Dendritic cell treated with granulocyte-macrophage colony-stimulating factor and Interleukin-4, amounts not matched to agents 40 ng/mL and 50 ng/mL, for 4 days (primary cell): ENCODE data around the gene DTNA.

ENCODE experiments used
- H3K27ac Mint-ChIP-seq: one replicate; pipeline ENCODE4 v1.8.0; 2022; ENCODE audit warnings: mild to moderate bottlenecking, mixed read lengths
- H3K27me3 Mint-ChIP-seq: one replicate; pipeline ENCODE4 v1.8.0; 2022; ENCODE audit warnings: mild to moderate bottlenecking, mixed read lengths
- H3K36me3 Mint-ChIP-seq: one replicate; pipeline ENCODE4 v1.8.0; 2022; ENCODE audit warnings: low read depth, mixed read lengths
- H3K4me1 Mint-ChIP-seq: one replicate; pipeline ENCODE4 v1.8.0; 2022; ENCODE audit warnings: low read depth, mixed read lengths
- H3K4me3 Mint-ChIP-seq: one replicate; pipeline ENCODE4 v1.8.0; 2022; ENCODE audit warnings: mild to moderate bottlenecking, moderate library complexity, mixed read lengths
- H3K9me3 Mint-ChIP-seq: one replicate; pipeline ENCODE4 v1.8.0; 2022; ENCODE audit warnings: mixed read lengths
- intact Hi-C: fragments of 100-400 bp; cut with micrococcal nuclease; formaldehyde crosslinking; loops from one replicate; pipeline ENCODE4 v1.15.0; 2022

The DTNA gene

GRCh38 chr18:34764451-34764850 is 54.4 kb downstream of the DTNA start:
- Mint-ChIP-seq H3K36me3 (peaks cover 10% of the 10 kb centered on the region), H3K4me1 (no peaks in the 10 kb centered on the region), H3K27ac (no peak overlapping the region), H3K9me3 (no peaks in the 10 kb centered on the region), H3K27me3 (no peaks in the 10 kb centered on the region), H3K4me3 (no peak overlapping the region)
- intact Hi-C loops = no loop called here

DNA sequence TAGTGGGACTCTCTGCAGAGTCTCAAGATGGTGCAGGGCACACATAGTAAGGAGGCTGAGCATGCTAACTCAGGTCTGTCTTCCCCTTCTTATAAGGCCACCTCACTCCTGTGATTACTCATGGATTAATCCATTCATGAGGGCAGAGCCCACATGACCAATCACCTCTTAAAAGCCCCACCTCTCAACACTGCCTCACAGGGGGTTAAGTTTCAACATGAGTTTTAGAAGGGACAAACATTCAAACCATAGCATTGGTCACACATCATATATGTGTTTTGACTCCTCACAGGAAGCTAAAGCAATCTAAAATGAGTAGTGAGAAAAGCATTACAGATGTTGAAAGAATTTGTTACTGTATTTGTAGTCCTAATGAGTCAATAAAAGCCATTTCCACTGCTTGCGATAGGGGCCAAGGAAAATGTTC is 57.5 kb downstream of the DTNA start:
- no peak overlapping the region for H3K4me3 Mint-ChIP-seq
- H3K4me1 Mint-ChIP-seq = peaks cover 1% of the 10 kb centered on the region
- H3K27me3 Mint-ChIP-seq = no peaks in the 10 kb centered on the region
- H3K36me3 Mint-ChIP-seq = peaks cover 10% of the 10 kb centered on the region
- intact Hi-C loops = no loop called here
- H3K9me3 Mint-ChIP-seq = no peaks in the 10 kb centered on the region
- H3K27ac Mint-ChIP-seq = no peak overlapping the region

- no peaks in the 10 kb centered on the region for H3K27me3 Mint-ChIP-seq
- peaks cover 28% of the 10 kb centered on the region for H3K36me3 Mint-ChIP-seq
- intact Hi-C loops = no loop called here
- H3K9me3 Mint-ChIP-seq = no peaks in the 10 kb centered on the region
- H3K27ac Mint-ChIP-seq = no peak overlapping the region
- no peak overlapping the region for H3K4me3 Mint-ChIP-seq
- H3K4me1 Mint-ChIP-seq = peaks cover 16% of the 10 kb centered on the region
Measured at GRCh38 chr18:34771958-34772357, 61.9 kb downstream of the DTNA start.

DNA sequence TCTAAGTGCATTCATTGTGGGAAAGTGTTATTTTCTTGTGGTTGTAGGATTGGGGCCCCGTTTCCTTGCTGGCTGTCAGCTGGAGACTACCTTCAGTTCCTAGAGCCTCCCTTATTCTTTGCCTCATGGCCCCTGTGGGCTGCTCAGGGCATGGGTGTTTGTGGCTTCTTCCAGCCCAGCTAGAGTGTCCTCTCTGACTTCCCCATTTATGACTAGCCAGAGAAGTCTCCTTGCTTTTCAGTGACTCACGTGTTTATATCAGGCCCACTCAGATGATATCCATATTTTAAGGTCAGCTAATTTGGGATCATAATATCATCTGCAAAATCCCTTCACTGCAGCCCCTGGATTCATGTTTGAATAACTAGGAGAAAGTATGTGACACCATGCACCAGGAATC is 62.8 kb downstream of the DTNA start:
- intact Hi-C loops = no loop called here
- Mint-ChIP-seq H3K4me1 (peaks cover 16% of the 10 kb centered on the region), H3K27me3 (no peaks in the 10 kb centered on the region), H3K4me3 (no peak overlapping the region), H3K9me3 (no peaks in the 10 kb centered on the region), H3K36me3 (peaks cover 27% of the 10 kb centered on the region), H3K27ac (no peak overlapping the region)

- Mint-ChIP-seq H3K27ac (no peak overlapping the region), H3K4me3 (no peak overlapping the region), H3K9me3 (no peaks in the 10 kb centered on the region), H3K36me3 (peaks cover 22% of the 10 kb centered on the region), H3K4me1 (peaks cover 16% of the 10 kb centered on the region), H3K27me3 (no peaks in the 10 kb centered on the region)
- intact Hi-C loops = no loop called here
Measured at GRCh38 chr18:34773378-34773777, 63.3 kb downstream of the DTNA start.

- Mint-ChIP-seq H3K9me3 (no peaks in the 10 kb centered on the region), H3K36me3 (peaks cover 22% of the 10 kb centered on the region), H3K27ac (no peak overlapping the region), H3K27me3 (no peaks in the 10 kb centered on the region), H3K4me1 (peaks cover 16% of the 10 kb centered on the region), H3K4me3 (no peak overlapping the region)
- intact Hi-C loops = no loop called here
Measured at GRCh38 chr18:34773961-34774766, 64.1 kb downstream of the DTNA start.

GRCh38 chr18:34775461-34775860 is 65.4 kb downstream of the DTNA start:
- no peaks in the 10 kb centered on the region for H3K9me3 Mint-ChIP-seq
- no peak overlapping the region for H3K27ac Mint-ChIP-seq
- H3K4me3 Mint-ChIP-seq = no peak overlapping the region
- intact Hi-C loops = no loop called here
- no peaks in the 10 kb centered on the region for H3K27me3 Mint-ChIP-seq
- peaks cover 16% of the 10 kb centered on the region for H3K4me1 Mint-ChIP-seq
- H3K36me3 Mint-ChIP-seq = peaks cover 22% of the 10 kb centered on the region

GRCh38 chr18:34779112-34779511 is 69.0 kb downstream of the DTNA start:
- peaks cover 21% of the 10 kb centered on the region for H3K36me3 Mint-ChIP-seq
- H3K4me1 Mint-ChIP-seq = peaks cover 2% of the 10 kb centered on the region
- no peaks in the 10 kb centered on the region for H3K27me3 Mint-ChIP-seq
- no peak overlapping the region for H3K4me3 Mint-ChIP-seq
- H3K27ac Mint-ChIP-seq = no peak overlapping the region
- no peaks in the 10 kb centered on the region for H3K9me3 Mint-ChIP-seq
- intact Hi-C loops = no loop called here

GRCh38 chr18:34780856-34781255 is 70.8 kb downstream of the DTNA start:
- Mint-ChIP-seq H3K27me3 (no peaks in the 10 kb centered on the region), H3K4me3 (no peak overlapping the region), H3K27ac (no peak overlapping the region), H3K9me3 (no peaks in the 10 kb centered on the region), H3K4me1 (no peaks in the 10 kb centered on the region), H3K36me3 (peaks cover 12% of the 10 kb centered on the region)
- intact Hi-C loops = loop anchor here (10.0 kb wide), 1 partner anchor 1546 kb away; no protein-coding TSS in a partner anchor

GRCh38 chr18:34783501-34783900 is 73.4 kb downstream of the DTNA start:
- Mint-ChIP-seq H3K4me1 (no peaks in the 10 kb centered on the region), H3K9me3 (no peaks in the 10 kb centered on the region), H3K27ac (no peak overlapping the region), H3K4me3 (no peak overlapping the region), H3K27me3 (no peaks in the 10 kb centered on the region), H3K36me3 (no peaks in the 10 kb centered on the region)
- intact Hi-C loops = loop anchor here (10.0 kb wide), 1 partner anchor 1549 kb away; no protein-coding TSS in a partner anchor

- Mint-ChIP-seq H3K4me1 (peaks cover 4% of the 10 kb centered on the region), H3K36me3 (no peaks in the 10 kb centered on the region), H3K4me3 (no peak overlapping the region), H3K27me3 (no peaks in the 10 kb centered on the region), H3K27ac (no peak overlapping the region), H3K9me3 (no peaks in the 10 kb centered on the region)
- intact Hi-C loops = loop anchor here (10.0 kb wide), 1 partner anchor 1551 kb away; no protein-coding TSS in a partner anchor
Measured at GRCh38 chr18:34786162-34786741, 76.2 kb downstream of the DTNA start.

GRCh38 chr18:34787931-34788532 is 77.9 kb downstream of the DTNA start:
- intact Hi-C loops = loop anchor here (1.0 to 10.0 kb wide), 3 partner anchors 127 to 1553 kb away; no protein-coding TSS in a partner anchor
- no peaks in the 10 kb centered on the region for H3K27me3 Mint-ChIP-seq
- H3K9me3 Mint-ChIP-seq = no peaks in the 10 kb centered on the region
- peaks cover 4% of the 10 kb centered on the region for H3K4me1 Mint-ChIP-seq
- H3K27ac Mint-ChIP-seq = no peak overlapping the region
- no peak overlapping the region for H3K4me3 Mint-ChIP-seq
- no peaks in the 10 kb centered on the region for H3K36me3 Mint-ChIP-seq

DNA sequence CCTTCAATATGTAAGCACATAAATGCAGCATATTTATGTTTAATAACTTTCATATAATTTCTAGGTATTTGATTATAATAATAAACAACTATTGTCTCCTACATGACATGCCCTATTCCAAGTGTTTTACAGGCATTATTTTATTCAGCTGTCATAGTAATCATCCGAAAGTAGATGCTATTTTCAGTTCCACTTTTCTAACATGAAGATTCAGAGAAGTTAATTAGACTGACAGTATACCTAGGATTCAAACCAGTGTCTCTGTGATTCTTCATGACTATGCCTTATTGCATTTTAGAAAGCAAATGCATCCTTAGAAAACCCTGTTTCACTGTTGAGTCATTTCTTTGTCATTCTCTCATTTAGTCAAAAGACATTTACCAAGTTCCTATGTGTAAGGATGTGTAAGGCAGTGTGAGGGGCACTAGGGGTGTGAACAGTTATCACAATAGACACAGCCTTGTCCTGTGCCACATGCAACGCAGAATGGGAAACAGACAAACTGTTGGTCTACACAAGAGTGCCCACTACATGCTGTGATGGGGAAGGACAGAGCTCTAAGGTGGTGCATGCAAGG is 79.8 kb downstream of the DTNA start:
- Mint-ChIP-seq H3K27ac (no peak overlapping the region), H3K9me3 (no peaks in the 10 kb centered on the region), H3K36me3 (peaks cover 12% of the 10 kb centered on the region), H3K27me3 (no peaks in the 10 kb centered on the region), H3K4me1 (peaks cover 12% of the 10 kb centered on the region), H3K4me3 (no peak overlapping the region)
- intact Hi-C loops = loop anchor here (2.0 to 10.0 kb wide), 2 partner anchors 667 to 1555 kb away; no protein-coding TSS in a partner anchor

DNA sequence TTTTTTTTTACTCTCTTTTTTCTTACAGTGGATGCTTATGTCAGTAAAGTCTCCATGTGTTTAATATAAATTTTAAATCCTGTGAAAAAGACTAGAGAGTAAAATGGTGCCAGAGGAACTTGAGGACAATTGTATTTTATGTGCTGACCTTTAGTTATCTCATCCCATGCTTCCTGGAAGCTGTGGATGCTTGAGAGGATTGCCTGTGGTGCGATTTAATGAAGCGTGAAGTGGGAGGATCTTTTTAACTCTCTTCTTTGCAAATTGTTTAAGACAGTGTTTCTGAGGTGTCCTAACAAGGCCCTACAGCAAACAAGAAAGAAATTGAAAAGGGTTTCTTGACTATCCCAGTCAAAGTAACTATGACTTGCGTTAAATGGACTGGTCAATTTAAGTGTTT is 84.2 kb downstream of the DTNA start:
- H3K9me3 Mint-ChIP-seq = no peaks in the 10 kb centered on the region
- no peak overlapping the region for H3K27ac Mint-ChIP-seq
- H3K4me1 Mint-ChIP-seq = peaks cover 12% of the 10 kb centered on the region
- H3K4me3 Mint-ChIP-seq = no peak overlapping the region
- H3K36me3 Mint-ChIP-seq = peaks cover 34% of the 10 kb centered on the region
- intact Hi-C loops = no loop called here
- no peaks in the 10 kb centered on the region for H3K27me3 Mint-ChIP-seq
